NCI-H2227 (cell line): ENCODE measurements around the gene SCARF2.
"Not testable (repeated sequence)": the region's sequence is repeated elsewhere in the genome, so short reads cannot be mapped to it uniquely, and the experiment has no call there.

Experiments
- DNase-seq: peaks from one replicate; lab custom pipeline; 2025; ENCODE audit not compliant: unreplicated experiment; lab: John Stamatoyannopoulos, UW

The SCARF2 gene

DNA sequence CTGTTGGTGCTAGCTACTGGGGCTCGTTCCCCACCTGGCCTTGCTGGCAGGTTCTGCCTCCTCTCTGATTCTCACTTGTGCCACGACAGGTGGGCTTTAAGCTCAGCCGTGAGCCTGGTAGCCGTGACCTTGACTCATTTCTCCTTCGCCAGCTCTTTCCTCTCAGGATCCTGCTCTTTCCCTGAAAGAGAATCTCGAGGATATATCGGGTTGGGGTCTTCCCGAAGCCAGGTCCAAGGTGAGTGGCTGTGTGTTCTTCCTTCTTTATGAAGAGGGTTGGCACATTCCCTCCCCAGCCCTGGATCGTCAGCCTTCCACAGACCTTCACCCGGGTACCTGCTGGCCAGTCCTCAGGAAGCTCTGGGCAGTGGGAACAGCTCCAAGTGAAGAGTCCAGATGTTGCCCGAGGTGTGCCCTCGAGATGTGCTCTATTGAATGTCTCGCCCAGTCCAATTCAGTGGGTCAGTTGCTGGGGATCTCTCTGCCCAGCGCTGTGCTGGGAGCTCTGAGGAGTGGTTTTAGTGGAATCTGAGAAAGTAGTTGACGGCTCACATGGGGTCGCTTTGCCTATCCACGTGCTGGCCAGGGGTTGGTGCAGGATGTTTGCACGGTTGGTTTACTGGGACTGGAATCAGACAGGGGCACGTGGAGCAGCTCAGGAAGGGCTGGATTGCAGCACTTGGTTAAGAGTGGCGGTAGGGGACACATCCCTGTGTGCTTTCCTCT, 42.3 kb downstream of the SCARF2 start:
- DNase-seq: peak; percentile 11

DNA sequence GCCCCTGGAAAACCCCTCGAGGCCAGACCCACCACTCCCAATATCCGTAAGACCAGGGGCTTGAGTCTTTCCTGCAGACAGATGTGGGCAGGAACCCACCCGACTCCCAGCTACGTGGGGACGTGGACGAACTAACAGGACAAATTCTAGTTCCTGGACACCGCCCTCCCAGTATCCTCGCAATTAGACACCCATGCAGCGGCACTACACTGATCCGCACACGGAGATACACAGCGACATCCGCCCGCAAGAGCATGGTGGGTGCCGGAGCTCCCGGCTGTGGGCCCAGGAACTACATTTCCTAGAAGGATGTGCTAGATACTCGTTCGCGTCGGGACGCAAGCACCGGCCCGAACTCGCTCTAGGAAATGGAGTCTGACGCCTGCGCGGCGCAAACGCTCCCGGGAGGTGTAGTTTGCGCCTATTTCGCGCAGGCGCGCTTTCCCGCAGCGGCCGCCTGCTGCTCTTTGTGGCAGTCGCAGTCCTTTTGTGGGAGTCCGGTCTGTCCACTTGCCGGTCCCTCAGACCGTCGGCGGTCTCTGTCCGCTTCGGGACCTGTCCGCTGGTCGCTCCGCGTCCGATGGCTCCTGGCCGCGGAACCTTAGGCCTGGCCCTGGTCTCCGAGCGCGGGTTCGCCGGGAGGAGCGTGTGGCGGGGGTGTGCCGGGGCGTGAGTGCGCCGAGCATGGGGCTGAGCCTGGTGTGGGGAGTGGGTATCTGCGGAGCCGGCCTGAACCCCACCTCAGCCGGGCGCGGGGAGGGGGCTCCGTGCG, 43.7 kb downstream of the SCARF2 start, which contains the start of gene ZNF74:
Gene ZNF74 (plus strand): TSS at position 447 of the 772 bp plus-strand sequence. CDS start 478 bp downstream, outside the sequence.
- peak; percentile 97 for DNase-seq

- no peak for DNase-seq
Measured at GRCh38 chr22:20392983-20393704, 44.5 kb downstream of the SCARF2 start.

- DNase-seq: not testable (repeated sequence)
Measured at GRCh38 chr22:20392365-20392881, 45.2 kb downstream of the SCARF2 start.

GRCh38 chr22:20391222-20391621, 46.4 kb downstream of the SCARF2 start:
- no peak for DNase-seq

DNA sequence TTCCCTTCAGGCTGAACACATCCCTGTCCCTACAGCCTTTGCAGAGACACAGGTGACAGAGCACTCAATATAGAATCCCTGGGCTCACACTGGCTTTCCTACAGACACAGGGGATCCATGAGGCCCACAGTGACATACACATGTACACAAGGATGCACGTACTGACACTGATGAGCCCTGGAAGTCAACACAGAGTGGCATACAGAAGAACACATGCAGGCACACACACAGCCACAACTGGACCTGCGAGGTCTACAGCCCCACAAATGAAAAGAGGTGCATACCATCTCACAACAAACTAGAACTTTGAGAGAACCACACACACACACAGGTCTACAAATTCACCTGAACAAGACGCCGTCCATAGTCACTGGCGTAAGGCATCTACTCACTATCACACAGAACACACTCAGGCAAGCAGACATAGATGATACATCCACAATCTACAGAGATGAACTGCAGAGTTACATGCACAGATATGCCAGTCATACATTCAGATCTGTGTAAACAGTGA, 47.2 kb downstream of the SCARF2 start:
- no peak for DNase-seq

DNA sequence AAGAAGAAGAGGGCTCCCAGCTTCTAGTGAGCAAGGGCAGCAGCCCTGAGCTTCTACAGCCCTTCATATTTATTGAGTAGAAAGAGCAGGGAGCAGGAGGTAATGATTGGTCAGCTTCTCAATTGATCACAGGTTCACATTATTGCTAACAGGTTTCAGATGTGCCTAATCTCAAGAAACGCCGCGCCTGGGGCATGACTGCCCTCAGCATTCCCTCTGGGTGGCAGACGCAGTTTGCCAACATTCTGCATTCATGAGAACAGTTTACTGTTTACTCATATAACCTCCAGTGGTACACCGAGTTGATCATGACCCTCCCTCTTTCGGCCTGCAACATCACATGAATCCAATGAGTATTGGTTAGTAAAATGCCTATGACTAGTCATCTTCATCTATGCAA, 48.3 kb downstream of the SCARF2 start:
- DNase-seq: no peak

- no peak for DNase-seq
Measured at GRCh38 chr22:20388200-20388599, 49.4 kb downstream of the SCARF2 start.

GRCh38 chr22:20386972-20387371, 50.7 kb downstream of the SCARF2 start:
- no peak for DNase-seq

DNA sequence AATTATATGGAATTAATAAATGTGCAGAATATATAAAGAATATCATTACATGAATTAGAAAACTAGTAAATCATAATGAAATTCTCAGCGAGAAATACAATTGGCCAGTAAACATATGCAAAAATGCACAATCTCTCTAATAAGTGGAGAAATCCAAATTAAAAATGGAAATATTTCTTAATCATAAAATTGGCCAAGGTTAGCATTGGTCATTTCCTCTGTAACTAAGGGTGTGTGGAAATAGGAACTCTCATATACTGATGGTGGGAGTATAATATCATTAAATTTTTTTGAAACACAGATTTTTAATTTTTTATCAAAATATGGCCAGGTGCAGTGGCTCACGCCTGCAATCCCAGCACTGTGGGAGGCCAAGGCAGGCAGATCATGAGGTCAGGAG, 51.3 kb downstream of the SCARF2 start:
- DNase-seq: no peak

DNA sequence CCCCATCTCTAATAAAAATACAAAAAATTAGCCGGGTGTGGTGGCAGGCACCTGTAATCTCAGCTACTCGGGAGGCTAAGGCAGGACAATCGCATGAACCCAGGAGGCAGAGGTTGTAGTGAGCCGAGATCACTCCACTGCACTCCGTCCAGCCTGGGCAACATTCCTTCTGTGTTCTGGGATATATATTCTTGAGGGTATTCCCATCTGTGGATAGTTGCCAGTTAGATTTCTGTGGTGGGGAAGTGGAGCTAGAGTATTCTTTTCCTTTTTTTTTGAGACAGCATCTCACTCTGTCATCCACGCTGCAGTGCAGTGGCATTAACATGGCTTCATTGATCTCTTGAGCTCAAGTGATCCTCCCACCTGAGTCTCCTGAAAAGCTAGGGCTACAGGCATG, 52.8 kb downstream of the SCARF2 start:
- no peak for DNase-seq

DNA sequence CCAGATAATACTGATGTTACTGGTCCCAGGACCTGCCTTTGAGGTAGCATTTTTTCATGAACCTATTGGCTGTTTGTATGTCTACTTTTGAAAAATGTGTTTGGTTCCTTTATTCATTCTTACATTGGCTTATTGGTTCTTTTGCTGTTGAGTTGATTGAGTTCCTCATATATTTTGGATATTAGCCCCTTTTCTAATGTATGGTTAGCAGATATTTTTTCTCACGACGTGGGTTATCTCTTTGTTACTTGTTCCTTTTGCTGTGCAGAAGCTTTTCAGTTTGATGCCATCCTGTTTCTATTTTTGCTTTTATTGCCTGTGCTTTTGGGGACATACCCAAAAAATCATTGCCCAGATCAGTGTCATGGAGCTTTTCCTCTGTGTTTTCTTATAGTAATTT, 53.5 kb downstream of the SCARF2 start:
- no peak for DNase-seq

GRCh38 chr22:20383538-20383937, 54.1 kb downstream of the SCARF2 start:
- no peak for DNase-seq

- DNase-seq: no peak
Measured at GRCh38 chr22:20380486-20380885, 57.1 kb downstream of the SCARF2 start.

- not testable (repeated sequence) for DNase-seq
Measured at GRCh38 chr22:20378684-20379083, 58.9 kb downstream of the SCARF2 start.

GRCh38 chr22:20378110-20378509, 59.5 kb downstream of the SCARF2 start:
- DNase-seq: no peak

GRCh38 chr22:20376983-20377382, 60.6 kb downstream of the SCARF2 start:
- DNase-seq: not testable (repeated sequence)

GRCh38 chr22:20376281-20376680, 61.3 kb downstream of the SCARF2 start:
- not testable (repeated sequence) for DNase-seq
